HG03342 (cell line): ENCODE results near the gene C14orf180.

Experiments
- ATAC-seq: cut with Tn5 transposase; IDR thresholded peaks from one replicate; pipeline ENCODE4 v1.9.1; 2021; ENCODE audit warnings: mild to moderate bottlenecking, moderate library complexity; ENCODE audit not compliant: unreplicated experiment

The C14orf180 gene

DNA sequence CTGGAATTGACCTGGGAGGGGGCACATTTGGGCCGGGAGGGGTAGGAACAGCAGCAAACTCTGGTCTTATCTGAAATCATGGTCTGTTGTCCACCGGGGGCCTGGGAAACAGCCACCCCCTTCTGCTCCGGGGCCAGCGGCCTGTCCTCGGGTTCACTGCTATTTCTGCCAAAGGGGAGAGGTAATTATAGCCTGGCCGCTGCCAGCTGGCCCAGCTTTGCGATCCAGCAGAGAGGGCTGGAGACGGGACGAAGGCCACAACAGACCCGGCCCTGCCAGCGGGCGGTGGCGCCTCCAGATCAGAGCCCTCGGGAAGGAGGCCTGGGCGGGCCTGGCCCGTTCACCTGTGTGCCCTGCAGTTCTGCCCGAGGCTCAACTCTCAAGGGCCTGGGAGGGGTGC lies at the start of gene C14orf180:
Gene C14orf180 (plus strand): TSS at position 258 of the 400 bp plus-strand sequence. CDS start 6,667 bp downstream, outside the sequence.
- no peak for ATAC-seq

DNA sequence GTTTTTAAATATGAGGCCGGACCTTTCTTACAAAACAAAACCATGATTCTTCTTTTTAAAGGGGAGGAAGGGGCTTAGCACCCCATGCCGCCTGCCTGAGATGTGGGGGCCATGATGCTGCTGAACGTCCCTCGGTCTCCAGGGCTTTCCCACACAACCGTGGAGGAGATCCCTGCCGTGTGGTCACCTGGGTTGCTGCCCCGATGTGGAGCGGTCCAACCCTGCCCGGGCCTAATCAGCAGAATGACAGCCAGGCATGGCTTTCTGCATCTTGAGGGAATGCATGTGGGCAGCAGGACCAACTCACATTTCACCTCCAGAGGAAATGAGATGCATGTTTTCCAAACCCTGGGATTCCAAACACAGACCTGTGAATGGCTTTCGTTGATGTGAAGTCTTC lies 48.9 kb upstream of the C14orf180 start:
- no peak for ATAC-seq

GRCh38 chr14:104531421-104532190 lies 48.0 kb upstream of the C14orf180 start:
- no peak for ATAC-seq

DNA sequence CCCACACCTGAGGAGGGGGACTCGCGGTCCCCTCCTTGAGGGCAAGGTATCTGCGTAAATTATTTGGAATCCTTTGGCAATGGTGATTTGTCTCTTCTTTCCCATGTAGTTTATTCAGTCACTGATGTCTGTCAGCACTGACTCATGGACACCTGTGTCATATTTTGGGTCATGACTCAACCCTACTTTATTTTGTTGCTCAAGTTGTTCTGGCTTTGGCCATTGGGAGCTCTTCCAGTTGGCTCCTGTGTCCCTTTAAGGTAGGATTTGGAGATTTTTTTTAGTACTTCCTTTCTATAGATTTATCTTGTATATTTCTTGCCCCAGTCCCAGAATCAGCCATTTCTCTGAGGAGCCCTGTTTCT lies 47.4 kb upstream of the C14orf180 start:
- no peak for ATAC-seq

DNA sequence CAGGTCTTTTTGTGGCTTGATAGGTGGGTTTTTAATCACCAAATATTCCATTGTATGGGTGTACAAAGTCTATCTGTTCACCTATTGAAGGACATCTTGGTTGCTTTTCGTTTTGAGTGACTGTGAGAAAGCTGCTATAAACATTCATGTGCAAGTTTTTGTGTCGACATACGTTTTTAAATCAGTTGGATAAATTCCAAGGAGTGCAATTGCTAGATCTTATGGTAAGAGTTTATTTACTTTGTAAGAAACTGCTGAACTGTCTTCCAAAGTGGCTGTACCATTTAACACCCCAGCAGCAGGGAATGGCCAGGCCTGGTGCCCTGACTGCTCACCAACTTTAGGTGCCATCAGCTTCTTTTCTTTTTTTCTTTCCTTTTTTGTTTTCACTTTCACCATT lies 45.5 kb upstream of the C14orf180 start:
- no peak for ATAC-seq

DNA sequence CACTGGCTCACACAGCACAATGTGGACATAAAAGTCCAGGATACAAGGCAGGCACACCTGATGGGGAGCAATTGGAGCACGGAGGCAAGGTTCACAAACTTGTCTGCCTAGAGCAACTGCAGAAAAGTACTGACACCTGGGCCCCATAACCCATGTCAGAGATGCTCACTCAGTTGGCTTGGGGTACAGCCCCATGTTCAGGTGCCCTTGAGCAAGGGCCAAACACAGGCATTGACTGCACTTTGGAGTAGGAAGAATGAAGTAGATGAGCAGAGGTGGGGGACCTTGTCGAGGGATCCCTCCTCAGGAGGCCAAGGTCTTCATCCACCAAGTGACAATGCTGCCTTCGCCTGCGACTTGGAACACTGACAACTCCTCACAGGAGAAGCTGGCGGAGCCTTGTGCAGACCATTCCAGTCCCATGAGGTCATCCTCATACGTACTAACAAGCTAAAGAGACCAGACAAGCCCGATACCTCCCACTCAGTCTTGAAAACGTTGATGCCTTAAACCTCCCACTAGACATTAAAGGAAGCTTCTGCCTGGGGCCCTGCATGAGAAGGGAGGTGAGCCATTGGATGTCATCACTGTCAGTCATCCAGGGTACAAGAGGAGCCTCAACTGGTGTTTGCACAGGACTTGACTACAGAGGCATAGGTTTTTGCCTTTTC lies 42.5 kb upstream of the C14orf180 start:
- ATAC-seq = no peak

DNA sequence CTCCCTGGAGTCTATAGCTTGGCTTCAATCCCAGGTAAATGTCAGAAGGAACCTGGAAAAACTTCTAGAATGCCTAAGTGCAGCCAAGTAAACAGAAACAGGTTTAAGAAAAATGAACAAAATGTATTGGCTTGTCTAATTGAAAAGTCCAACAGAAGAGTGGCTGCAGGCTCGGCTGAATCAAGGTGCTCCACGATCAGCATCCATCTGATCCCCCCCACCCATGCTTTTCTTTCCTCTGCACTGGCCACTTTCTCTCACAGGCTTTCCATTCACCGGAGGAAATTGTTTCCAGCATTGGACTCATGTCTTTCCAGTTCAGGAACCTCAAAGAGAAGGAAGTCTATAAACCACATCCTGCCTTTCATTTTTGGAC lies 42.0 kb upstream of the C14orf180 start:
- no peak for ATAC-seq

- ATAC-seq = no peak
These were observed 37.6 kb upstream of the C14orf180 start for GRCh38 chr14:104541905-104542465.

GRCh38 chr14:104542871-104543830 lies 36.4 kb upstream of the C14orf180 start:
- no peak for ATAC-seq

GRCh38 chr14:104544362-104544961 lies 35.1 kb upstream of the C14orf180 start:
- no peak for ATAC-seq

DNA sequence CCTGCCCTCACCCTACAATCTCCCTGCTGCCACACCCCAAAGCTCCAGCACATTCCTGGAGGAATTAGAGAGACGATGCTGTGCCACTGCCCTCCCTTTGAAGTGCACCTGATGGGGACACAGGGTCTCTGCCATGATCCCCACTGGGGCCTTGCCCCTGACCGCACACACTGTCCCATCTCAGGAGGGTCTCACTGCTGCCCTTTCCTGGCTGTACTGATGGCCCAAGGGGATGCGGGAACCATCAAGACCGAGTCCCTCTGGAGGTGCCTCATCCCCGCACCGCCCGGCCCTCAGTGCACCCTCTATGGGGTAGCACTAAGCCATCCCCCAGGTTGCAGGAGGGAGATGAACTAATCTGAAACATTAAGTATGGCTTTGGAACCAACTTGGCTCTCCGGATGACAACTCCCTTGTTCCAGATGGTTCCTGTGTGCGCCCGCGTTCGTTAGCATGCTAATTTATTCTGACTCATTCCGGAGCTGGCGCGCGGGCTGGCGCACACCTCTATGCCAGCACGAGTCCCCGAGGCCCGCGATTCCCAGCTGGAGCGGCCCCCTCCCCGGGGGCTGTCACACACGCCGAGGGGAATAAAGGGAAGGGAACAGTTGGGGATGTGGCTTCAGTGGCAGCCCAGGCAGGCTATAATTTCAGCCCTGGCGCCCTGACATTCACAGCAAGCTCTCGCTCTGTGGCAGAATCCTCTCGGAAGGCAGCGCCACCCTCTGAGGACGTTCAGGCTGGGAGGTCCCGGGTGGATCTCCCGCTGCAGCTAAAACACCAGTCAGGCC lies 34.2 kb upstream of the C14orf180 start:
- ATAC-seq = no peak

- no peak for ATAC-seq
These were observed 33.5 kb upstream of the C14orf180 start for GRCh38 chr14:104545942-104546501.

DNA sequence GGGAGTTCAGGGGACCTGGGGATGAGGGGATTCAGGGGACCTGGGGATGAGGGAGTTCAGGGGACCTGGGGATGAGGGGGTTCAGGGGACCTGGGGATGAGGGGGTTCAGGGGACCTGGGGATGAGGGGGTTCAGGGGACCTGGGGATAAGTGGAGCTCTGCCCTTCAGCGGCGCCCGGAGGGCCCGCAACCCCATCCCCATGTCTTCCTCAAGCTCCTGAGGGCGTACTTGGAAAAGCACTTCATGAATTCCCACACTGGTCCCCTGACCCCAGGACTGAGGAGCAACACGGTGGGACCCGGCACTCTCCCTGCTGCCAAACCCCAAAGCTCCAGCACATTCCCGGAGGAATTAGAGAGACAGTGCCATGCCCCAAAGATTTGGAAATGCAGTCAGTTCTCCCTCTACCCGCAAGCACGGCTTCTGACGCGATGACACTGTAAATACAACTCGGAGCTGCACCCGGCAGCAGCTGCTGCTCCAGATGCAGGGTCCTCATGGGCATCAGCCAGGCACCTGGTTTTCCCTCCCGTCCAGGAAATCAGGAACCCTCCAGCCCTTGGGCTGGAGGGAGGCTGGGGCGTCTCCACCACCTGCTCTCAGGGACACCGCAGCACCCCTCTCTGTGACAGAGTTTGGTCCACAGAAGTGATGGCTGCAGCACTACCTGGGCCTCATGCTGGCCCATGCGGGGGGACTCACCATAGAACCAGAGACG lies 32.8 kb upstream of the C14orf180 start:
- ATAC-seq = no peak

DNA sequence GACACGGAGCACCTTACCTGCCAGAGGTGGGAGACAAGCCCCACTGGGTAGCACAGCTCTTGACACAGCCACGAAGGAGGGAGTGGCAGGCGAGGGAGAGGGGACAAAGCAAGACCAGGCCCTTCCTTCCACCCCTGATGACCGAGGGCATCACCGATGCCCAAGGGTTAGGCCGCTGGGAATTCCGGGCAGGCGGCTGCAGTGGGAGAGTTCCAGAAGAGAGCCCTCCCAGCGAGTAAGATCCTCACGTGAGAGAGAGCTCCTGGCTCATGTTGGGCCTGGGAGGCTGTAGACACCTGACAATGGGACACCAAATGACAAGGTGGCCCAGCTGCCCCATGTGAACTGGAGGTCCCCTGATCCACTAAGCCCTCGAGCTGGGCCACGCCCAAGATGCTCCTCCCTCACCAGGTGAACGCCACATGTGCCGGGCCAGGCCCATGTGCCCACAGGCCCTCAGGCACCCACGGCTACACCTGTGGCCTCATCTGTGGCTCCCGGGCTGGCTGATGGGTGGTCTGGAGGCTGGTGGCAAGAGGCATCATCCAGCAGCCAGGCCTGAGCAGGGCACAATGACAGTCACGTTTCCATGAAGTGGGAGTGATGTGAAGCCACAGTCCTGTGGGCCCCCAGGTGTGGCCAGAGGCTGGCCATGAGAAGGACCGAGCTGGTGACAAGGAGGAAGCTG lies 32.1 kb upstream of the C14orf180 start:
- no peak for ATAC-seq

DNA sequence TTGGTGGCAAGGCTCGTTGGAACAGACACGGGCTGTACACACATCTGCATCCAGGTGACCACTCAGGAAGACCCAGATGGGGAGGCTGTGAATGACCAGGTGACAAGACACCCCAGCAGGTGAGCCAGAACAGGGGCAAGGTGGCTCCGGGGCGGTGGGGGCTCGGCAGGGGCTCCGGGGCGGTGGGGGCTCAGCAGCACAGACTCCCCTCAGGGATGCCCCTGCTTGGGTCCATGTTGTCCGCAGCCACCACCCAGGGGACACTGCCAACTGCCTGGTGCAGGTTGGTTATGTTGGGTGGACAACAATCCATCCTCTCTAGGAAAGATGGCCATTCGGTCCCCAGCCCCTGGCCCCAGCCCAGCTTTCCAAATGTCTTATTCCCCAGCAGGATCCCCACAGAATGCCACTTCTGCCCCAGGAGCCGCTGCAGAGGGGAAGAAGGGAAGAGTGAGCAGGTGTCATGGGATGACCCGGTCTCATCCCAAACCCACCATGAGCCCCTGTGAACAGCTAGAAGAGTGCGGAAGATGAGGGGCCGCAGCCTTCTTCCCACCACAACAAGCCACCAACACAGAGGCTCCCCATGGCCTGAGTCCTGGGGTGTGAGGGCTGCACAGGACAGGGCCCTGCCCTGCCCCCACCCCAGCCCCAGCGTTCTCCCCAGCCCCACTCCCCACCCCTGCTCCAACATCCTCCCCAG lies 31.4 kb upstream of the C14orf180 start:
- ATAC-seq = no peak

DNA sequence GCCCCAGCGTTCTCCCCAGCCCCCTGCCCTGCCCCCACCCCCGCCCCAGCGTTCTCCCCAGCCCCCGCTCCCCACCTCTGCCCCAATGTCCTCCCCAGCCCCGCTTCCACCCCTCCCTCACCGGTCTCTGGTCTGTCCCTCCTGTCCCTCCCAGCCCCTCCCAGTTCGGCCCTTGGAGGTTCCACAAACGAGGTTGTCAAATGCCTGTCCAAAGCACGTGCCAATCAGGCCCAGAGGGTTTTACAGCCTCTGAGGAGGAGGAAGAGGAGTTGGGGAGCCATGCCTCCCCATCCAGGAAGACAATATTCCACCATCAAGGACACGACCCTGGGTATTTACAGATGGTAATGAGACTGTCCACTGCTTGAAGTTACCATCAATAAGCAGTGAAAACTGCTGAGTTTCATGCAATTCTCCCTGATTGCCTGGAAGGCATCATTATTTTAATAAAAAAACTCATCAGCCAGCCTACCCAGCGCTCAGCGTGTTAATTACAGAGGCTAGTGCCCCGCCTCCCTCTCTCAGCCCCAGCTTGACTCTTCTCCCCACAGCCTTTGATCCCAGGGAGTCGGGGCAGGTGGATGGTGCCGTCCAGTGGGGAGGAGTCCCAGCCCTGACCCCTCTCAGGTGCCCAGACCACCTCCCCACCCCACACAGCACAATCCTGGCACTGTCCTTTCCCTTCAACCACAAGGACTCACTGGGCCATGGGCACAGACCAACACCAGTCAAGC lies 30.6 kb upstream of the C14orf180 start:
- ATAC-seq = no peak
